ENCODE measurements around the gene TREML4.

- TF ChIP-seq, protein P1, sequence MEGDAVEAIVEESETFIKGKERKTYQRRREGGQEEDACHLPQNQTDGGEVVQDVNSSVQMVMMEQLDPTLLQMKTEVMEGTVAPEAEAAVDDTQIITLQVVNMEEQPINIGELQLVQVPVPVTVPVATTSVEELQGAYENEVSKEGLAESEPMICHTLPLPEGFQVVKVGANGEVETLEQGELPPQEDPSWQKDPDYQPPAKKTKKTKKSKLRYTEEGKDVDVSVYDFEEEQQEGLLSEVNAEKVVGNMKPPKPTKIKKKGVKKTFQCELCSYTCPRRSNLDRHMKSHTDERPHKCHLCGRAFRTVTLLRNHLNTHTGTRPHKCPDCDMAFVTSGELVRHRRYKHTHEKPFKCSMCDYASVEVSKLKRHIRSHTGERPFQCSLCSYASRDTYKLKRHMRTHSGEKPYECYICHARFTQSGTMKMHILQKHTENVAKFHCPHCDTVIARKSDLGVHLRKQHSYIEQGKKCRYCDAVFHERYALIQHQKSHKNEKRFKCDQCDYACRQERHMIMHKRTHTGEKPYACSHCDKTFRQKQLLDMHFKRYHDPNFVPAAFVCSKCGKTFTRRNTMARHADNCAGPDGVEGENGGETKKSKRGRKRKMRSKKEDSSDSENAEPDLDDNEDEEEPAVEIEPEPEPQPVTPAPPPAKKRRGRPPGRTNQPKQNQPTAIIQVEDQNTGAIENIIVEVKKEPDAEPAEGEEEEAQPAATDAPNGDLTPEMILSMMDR (IDR thresholded peaks at IDR 0.05) = no peak
- TF ChIP-seq POLR2A (IDR thresholded peaks at IDR 0.05) = no peak
These were observed 27.0 kb upstream of the TREML4 start, which contains the start of gene TREML2 for GRCh38 chr6:41200901-41201763.

All from thyroid gland (tissue), 4 donors.